NCI-H1092 (cell line): ENCODE data around the gene CERK.

Experiments
- DNase-seq: peaks from one replicate; lab custom pipeline; 2025; lab: John Stamatoyannopoulos, UW

CERK gene

DNA sequence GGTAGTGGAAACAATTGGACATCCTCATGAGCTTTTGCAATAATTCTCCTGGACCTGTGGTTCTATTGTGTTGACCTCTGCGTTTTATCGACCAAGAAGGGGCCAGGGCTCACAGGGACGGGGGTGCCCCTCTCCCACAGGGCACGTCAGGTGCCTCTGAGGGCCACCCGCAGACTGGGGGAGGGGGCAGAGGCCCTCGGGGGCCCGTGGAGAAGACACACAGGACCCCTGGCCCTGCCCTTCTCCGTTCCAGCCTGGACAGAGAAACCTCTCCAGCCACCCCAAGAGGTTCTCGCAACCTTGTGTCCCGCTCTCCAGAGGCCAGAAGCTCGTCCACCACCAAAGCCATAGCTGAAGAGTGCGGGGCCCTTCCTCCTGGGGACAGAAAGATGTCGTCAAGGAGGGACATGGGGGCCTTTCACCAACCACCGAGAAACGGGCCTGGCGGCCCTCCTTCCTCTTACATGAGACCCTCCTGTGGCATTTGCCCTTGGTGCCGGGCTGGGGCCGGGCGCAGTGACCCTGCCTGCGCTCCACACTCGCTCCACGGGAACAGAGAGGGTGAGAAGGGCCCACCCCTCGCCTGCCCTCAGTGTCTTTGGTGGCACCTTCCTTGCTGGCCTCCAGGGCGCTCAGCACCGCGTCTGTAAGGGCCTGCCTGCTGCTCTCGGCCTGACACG lies 60.6 kb downstream of the CERK start:
- DNase-seq, result no peak

DNA sequence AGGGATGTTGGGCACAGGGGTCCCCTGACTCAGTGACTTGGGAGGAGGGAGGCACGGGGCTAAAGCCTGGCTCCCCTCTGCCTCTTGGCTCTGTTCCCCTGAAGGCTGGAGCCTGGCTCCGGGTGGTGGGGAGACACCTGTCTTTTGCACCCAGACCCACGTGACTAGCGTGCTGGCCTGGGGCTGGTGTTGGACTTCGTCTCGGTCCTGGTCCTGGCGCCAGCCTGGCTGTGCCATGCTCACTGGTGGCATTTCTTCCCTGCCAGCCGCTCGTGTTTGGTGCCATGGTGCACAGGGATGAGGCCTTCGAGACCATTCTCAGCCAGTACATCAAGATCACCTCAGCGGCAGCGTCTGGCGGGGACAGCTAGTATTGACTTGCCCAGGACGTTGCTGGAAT lies 61.2 kb downstream of the CERK start:
- DNase-seq, result no peak

DNA sequence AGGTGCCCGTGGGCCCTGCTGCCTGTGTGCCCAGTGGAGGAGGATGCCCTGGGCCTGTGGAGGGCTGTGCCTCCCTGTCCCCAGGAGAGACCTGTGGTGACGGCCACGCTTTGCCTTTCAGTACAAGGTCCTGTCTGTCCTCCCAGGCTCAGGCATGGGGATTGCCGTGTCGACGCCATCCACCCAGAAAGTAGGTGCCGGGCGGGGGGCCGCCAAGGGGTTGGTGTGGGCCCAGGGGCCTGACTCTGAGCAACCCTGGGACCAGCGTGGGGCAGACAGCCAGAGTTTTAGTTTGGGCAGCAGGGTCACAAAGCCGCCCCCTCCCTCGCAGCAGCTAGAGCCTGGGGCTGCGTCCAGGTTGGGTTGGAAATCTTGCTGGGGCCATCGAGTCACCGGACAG lies 61.6 kb downstream of the CERK start:
- no peak for DNase-seq

DNA sequence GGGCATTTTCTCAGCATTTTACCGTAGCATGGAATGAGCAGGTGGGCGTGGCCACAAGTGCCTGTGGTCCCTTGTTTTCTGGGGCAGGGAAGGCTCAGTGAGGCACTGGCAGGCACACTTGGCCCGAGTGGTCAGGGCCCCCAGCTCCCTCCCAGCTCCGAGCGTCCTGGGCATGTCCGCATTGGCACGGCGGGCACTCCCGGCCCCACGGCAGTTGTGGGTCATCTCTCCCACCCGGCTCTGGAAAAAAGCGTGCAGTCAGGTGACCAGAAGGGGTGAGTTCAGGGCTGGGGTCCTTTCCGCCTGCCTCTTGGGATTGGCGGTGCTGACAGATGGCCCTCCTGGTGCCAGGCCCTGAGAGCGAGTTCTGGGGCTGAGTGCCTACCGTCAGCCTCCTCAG lies 62.1 kb downstream of the CERK start:
- DNase-seq, result no peak

DNA sequence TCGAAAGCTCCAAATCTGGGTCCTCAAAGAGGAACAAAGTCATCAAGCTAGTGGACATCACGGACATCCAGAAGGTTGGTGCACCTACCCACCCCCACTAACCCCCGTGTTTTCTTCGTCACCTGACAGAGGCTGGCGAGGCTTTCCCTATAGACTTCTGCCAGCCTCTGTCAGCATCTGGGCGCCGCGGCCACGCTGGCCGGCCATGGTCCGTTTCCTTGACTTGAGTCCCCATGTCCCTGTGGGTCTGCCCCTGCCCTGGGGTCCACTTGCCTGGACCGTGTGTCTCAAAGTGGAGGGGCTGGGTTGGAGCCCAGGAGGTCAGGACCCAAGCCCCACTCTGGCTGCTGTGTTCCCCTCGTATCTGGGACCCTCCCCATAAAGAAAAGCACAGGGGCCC lies 62.6 kb downstream of the CERK start:
- no peak for DNase-seq

DNA sequence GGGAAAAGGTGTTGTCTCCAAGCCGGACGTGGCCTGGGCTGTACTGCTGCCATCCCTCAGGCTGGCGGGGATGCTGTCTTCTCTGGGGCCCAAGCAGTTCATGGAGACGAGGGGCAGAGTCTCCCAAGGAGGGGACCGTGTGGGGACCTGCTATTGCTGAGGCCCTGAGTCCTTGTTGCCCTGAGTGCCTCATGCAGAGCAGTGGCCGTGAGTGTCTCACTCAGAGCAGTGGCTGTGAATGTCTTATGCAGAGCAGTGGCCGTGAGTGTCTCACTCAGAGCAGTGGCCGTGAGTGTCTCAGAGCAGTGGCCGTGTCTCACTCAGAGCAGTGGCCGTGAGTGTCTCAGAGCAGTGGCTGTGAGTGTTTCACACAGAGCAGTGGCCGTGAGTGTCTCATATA lies 63.1 kb downstream of the CERK start:
- no peak for DNase-seq

DNA sequence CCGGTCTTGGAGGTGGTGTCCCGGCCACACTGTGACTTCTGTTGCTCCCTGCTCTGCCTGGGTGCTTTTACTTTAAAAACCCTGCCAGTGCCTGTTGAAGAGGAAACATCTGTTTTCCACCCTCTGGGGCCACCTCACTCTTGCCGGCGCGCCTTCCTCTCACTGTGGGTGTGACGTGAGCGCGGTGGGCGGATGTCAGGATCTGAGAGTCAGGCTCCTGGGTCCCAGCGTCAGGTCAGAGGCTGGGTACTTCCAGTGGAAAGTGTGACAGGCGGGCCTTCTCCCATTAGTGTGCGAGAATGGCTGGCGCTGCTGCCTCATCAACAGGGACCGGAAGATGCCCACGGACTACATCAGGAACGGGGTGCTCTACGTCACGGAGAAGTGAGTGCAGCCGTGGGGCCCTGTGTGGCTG lies 63.7 kb downstream of the CERK start:
- DNase-seq, result no peak

DNA sequence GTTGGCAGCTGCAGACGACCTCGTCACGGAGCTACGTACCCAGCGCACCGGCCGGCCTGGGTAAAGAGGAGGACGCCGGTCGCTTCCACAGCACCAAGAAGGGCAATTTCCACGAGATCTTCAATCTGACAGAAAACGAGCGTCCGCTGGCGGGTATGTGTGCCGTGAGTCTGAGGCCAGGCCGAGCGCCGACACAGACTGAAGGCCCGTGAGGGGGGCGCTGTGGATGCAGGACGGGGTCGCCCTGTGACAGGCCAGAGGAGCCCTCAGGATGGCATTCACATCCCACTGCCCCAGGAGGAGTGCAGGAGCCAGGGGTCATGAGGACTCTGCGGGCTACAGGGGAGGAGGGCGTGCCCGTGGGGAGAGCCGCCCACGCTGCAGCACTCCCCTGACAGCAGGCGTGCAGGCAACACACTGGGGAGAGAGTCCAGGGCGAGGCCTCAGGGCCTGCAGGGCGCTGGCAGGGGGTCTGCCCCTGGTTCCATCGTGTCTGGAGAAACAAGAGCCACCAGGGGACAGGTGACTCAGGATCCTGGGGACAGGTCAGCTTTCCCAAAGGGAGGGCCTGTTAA lies 64.3 kb downstream of the CERK start:
- DNase-seq, result no peak

DNA sequence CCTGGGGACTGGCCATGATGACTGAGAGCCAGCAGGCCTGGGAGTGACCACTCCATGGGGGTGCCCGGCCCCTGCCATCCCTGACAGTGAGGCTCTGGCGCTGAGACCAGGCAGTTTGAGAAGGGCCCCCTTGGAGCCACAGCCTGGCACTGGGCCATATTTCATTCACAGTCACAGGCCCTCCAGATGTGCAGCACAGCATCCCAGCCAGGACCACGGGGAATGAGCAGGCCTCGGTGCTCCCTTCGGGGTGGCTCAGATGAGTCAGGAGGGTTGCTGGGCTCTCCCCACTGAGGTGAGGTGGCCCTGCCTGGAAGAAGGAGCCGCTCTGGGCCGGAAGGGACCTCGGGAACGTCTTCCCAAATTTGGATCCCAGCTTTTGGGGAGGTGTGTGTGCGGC lies 64.8 kb downstream of the CERK start:
- no peak for DNase-seq

DNA sequence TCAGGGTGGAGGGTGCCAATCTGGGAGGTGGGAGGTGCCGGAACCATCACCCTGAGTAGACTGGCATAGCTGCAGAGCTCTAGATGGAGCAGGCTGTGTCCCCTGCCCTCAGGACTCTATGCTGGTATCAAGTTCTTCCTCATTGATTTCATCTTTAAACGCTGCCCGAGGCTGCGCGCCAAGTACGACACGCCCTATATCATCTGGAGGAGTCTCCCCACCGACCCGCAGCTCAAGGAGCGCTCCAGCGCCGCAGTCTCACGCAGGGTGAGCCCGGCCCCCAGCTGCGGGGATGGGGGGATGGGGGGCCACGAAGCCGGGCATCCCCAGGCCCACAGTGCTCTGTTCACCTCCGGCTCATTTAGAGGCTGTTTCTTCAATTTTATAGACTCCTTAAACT lies 65.3 kb downstream of the CERK start:
- DNase-seq, result no peak

DNA sequence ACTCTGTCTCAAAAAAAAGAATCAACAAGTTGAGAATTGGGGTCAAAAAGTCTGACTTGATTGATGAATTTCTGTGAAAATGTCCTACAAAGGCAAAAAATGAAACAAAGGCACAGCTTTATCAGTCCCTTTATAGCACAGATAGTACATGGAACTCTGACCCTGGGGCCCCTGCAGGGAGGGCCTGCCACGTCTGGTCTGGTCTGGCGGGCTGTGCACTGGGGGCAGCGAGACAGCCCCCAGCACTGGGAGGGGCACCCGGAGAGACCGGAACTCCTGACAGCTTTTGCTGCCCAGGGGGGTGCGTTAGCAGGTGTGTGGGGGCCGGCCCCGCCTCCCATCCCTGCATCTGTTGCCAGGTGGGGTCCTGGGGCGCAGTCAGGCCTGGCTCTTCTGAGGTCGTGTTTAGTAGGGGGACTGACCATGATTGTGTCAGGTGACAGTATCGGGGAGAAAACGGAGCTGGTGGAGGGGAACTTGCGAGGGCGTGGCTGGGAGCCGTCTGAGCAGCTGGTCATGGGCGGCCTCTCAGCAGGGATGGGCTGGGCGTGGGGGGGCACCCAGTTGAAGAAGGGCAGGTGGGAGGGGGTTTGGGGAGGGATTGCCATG lies 66.1 kb downstream of the CERK start:
- DNase-seq, result no peak

DNA sequence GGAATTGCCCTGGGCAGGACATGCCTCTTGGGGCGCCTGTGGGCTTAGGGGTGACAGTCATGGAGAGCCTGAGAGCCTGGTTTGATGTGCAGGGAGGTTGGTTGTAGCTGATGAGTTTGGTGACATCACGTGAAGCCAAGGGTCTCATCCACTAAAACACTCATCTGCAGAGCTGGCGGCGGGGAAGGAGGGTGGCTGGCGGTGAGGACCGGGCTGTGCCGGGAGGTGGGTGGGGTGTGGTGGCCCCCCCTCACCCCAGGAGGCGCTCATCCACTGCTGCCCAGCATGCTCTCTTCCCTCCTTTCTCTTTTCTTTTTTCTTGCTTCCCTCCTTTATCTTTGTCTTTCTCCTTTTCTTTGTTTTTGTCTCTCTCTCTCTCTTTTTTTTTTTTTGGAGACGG lies 68.9 kb downstream of the CERK start:
- DNase-seq, result no peak

DNA sequence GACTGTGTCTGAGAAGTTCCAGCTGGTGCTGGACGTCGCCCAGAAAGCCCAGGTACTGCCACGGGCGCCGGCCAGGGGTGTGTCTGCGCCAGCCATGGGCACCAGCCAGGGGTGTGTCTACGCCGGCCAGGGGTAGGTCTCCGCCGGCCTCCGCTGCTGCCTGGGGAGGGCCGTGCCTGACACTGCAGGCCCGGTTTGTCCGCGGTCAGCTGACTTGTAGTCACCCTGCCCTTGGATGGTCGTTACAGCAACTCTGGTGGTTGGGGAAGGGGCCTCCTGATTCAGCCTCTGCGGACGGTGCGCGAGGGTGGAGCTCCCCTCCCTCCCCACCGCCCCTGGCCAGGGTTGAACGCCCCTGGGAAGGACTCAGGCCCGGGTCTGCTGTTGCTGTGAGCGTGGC lies 69.9 kb downstream of the CERK start:
- DNase-seq, result no peak

DNA sequence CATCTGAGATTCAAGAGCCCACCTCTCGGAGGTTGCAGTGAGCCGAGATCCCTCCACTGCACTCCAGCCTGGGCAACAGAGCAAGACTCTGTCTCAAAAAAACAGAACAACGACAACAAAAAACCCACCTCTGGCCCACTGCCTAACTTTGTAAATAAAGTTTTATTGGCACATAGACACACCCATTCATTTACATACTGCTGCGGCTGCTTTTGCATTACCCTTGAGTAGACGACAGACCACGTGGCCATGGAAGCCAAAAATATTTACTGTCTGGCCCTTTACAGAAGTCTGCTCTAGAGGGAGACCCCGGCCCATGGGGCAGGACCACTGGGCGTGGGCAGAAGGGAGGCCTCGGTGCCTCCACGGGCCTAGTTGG lies 70.8 kb downstream of the CERK start:
- no peak for DNase-seq

DNA sequence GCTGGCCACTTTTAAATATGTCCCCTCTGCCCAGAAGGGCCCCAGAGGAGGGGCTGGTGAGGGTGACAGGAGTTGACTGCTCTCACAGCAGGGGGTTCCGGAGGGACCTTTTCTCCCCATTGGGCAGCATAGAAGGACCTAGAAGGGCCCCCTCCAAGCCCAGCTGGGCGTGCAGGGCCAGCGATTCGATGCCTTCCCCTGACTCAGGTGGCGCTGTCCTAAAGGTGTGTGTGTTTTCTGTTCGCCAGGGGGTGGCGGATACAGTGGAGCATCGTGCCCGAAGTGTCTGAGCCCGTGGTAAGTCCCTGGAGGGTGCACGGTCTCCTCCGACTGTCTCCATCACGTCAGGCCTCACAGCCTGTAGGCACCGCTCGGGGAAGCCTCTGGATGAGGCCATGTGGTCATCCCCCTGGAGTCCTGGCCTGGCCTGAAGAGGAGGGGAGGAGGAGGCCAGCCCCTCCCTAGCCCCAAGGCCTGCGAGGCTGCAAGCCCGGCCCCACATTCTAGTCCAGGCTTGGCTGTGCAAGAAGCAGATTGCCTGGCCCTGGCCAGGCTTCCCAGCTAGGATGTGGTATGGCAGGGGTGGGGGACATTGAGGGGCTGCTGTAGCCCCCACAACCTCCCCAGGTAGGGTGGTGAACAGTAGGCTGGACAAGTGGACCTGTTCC lies 71.3 kb downstream of the CERK start:
- no peak for DNase-seq

DNA sequence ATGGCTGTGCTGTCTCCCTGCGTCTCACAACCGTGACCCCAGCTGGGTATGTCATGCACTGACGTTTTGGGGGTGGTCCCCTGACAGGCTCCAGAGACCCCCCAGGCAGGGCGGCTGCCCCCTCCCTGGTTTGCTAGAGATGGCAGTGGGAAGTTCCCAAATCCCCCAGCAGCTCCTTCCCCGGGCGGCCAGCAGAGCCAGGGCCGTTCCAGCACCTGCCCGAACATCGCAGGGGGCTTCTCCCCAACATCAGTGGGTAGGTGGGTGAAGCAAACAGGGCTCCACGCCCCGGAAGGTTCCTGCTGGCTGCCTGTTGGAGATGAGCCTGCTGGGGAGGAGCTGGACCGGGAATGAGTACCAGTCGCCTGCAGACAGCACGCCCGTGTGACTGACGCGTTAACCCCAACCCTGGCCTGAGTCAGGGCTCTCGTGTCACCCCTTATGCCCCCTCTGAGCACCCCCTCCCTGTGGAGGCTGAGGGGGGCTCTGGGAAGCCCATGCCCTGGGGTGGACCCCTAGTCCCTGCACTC lies 72.2 kb downstream of the CERK start:
- no peak for DNase-seq

DNA sequence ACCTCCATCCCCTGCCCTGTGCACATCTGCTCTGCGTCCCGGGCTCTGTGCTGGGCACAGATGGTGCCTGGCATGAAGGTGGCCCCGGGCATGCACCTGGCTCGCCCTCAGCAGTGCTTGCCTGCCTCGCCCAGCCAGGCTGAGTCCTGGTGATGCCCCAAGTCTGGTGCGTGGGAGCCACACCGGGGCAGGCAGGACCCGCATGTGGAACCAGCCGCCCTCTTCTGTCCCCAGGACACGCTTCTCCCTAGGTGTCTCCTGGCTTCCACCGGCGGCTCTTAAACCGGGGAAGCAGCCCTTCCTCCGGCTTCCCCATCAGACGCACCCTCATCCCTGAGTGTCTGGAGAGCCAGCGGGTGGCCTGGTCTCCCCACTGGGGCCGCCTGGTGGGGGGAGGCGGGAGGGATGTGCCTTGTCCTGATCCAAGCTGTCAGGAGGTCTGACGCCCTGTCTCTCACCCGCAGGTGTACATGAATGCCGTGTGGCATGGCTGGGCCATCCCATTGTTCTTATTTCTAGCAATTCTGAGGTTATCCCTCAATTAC lies 72.8 kb downstream of the CERK start:
- DNase-seq, result no peak

DNA sequence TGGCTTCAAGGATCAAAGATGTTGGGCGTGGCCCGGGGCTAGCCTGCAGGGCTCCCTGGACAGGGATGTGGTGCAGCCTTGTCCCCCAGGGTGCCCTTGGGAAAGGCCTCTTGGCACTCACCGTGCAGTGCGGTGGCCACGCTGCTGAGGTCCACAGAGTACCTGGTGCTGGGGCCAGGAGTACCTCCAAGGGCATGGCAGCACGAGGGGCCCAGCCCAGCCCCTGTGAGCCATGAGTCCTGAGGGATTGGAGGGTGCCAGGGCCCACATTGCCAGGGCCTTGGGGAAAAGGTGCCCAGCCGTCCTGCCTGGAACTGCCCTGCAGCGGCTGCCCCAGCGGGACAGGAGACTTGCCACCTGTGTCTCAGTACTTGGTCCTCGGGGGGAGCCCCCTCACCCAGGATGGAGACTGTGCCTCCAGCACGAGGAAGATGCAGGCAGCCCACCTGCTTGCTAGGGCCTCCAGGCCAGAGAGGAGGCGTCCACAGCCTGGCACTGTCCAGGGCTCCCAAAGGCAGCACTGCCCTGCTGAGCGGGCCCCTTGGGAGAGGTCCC lies 73.7 kb downstream of the CERK start:
- no peak for DNase-seq

DNA sequence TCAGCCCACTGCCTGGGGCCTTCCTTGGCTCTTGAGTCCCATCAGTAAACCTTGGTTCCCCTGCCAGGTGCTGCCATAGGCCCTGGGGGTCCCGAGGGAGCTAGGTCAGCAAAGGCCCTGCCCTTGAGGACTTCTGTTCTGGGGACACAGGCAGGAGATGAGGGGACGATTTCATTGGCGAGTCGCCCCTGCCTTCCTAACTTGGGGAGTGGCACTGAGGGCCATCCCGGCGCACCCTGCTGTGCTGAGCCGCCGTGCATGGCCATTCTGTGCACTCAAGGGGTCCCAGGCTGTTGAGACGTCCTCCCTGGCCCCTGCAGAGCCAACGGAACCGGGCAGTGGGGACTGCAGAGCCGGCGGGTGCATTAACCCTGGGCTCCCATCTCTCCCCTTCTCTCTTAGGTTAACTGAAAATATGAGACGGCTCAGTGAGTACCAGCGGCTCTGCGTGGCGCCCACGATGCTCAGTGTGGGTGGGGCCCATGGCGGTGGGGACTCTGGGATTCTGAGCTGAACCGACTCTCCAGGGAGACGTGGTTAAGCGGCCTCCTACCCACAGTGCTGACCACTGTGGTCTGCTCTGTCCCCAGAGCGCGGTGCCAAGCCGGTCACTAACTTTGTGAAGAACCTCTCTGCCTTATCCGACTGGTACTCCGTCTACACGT lies 74.5 kb downstream of the CERK start:
- no peak for DNase-seq

DNA sequence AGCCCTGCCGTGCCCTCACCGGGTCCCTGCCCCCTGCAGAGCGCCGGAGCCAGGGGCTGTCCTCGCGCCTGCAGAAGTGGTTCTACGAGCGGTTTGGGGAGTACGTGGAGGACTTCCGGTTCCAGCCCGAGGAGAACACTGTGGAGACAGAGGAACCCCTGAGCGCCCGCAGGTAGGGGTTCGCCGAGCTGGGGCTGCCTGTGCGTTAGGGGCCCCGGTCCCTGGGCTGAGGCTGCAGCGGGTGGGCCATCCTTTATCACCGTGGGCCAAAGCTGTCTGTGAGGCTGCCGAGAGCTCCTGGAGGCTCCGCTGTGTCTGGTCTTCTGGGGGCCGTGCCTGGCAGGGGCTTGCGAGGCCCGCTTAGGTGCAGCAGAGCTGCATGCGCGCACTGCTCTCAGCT lies 75.1 kb downstream of the CERK start:
- no peak for DNase-seq

DNA sequence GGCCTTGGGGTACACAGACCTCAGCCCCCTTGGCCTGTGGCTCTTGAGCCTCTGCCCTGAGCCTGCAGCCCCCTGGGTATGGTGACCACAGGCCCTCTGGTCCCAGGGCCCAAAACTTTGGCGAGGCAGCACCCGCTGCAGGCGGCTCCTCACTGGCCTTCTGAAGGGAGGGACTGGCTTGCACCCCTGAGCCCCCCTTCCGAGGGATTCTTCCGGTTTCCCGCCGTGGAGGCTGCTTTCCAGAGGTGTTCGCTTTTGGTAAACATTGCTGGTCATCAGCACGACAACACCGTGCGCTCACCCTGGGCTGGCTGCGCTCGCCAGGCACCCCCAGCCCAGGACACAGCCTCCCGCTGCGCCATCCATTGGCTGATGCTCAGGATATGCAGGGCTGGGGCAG lies 75.8 kb downstream of the CERK start:
- no peak for DNase-seq
